Stimulated activated naive CD4-positive, alpha-beta T cell (primary cell): ENCODE measurements around the gene DDI2.

ENCODE experiments used
- DNase-seq, 6 experiments: peaks; one replicate each; lab custom pipeline; 2025; lab: John Stamatoyannopoulos, UW

Gene DDI2

DNA sequence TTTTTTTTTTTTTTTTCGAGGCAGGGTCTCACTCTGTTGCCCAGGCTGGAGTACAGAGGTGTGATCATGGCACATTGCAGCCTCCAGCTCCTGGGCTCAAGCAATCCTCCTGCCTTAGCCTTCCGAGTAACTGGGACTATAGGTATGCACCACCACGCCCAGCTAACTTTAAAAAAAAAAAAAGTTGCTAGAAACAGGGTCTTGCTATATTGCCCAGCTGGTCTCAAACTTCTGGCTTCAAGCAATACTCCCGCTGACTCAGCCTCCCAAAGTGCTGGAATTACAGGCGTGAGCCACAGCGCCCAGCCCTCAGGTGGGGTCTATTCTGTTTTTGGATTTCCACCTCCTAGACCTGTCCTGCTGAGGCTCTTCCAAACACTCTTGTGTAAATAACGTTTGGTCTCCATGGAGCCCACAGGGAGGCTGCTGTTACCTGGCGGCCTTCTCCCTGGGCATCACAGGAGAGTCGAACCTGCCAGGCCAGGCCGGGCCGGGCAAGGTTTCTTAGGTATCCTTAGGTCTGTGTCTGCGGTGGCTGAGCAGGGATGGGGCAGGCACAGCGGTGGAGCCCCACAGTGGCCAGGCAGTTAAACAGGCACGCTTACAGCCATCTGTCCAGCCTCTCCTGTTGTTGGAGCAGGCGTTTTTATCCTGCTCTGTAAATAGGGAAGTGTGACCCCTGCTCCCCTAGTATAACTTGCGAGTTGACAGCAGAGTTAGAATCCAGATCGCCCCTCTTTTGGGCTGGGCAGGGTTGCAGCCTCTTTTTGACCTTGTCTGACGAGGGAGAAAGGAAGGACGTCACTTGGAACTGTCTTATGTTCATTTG is 85.7 kb downstream of the DDI2 start:
- DNase-seq = no peak

GRCh38 chr1:15703562-15703961 is 86.3 kb downstream of the DDI2 start:
- DNase-seq = no peak

- no peak for DNase-seq
These were observed 87.4 kb downstream of the DDI2 start for GRCh38 chr1:15704526-15705183.

- DNase-seq = no peak
These were observed 87.9 kb downstream of the DDI2 start for GRCh38 chr1:15705184-15705566.

GRCh38 chr1:15706751-15707150 is 89.5 kb downstream of the DDI2 start:
- no peak for DNase-seq

- DNase-seq = no peak
These were observed 90.1 kb downstream of the DDI2 start for GRCh38 chr1:15707239-15707925.

GRCh38 chr1:15708486-15709137 is 91.4 kb downstream of the DDI2 start:
- DNase-seq = no peak

GRCh38 chr1:15709226-15709625 is 92.0 kb downstream of the DDI2 start:
- DNase-seq = no peak

GRCh38 chr1:15712168-15712567 is 94.9 kb downstream of the DDI2 start:
- no peak for DNase-seq

GRCh38 chr1:15714406-15715136 is 97.3 kb downstream of the DDI2 start:
- DNase-seq = no peak

DNA sequence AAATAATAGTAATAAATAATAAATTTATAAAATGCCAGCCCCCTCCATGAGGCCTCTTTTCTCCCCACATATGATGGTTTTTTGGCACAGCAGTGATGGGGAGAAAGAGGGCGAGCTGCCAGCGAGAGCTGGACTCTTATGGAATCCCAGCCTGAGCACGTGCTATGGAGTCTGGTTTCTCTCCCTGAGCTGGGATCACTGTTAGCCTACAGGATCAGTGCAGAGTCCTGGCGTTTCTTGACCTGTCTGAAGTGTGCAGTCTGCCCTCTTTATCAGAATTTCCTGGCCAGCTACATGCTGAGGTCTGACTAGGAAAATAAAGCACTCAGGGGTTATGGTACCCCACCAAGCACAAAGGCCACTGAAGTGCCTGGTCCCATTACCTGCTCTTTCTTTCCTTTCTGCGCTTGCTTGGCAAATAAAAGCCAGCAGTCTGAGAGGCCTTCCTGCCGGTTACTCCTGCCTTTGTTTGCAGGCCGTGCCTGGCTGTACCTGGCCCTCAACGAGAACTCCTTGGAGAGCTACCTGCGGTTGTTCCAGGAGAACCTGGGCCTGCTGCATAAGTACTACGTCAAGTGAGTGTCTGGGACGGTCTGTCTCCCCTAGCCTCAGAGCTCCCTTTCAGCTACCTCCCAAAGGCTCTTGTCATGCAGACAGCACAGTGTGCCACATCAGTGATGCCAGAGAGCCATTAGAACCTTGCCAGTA is 100.3 kb downstream of the DDI2 start:
- DNase-seq = no peak

- no peak for DNase-seq
These were observed 100.9 kb downstream of the DDI2 start for GRCh38 chr1:15718199-15718601.
